ENCODE results near the gene ABCG1.
"Not testable (repeated sequence)": the region's sequence is repeated elsewhere in the genome, so short reads cannot be mapped to it uniquely, and the experiment has no call there.

The ABCG1 gene

DNA sequence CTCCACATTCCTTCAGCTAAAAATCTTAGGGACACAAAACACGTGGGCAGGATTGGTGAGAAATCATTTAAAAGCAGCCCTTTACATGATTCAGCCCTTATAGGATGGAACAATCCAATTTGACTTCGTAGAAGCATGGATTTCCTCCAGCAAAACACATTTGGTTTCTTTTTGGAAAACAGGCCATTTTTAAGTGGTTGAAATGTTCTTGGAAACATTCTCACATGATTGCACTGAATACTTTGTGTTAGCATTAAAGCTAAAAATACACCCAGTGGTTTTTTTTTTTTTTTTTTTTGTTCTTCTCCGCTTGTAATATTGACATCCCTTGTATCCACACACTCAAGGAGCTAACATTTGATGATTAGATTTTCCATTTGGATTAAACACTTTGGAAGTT lies 42.1 kb upstream of the ABCG1 start:
- no peak for TF ChIP-seq ZFX (IDR thresholded peaks at IDR 0.05; ENCODE audit: borderline replicate concordance)
- TF ChIP-seq, protein P1, sequence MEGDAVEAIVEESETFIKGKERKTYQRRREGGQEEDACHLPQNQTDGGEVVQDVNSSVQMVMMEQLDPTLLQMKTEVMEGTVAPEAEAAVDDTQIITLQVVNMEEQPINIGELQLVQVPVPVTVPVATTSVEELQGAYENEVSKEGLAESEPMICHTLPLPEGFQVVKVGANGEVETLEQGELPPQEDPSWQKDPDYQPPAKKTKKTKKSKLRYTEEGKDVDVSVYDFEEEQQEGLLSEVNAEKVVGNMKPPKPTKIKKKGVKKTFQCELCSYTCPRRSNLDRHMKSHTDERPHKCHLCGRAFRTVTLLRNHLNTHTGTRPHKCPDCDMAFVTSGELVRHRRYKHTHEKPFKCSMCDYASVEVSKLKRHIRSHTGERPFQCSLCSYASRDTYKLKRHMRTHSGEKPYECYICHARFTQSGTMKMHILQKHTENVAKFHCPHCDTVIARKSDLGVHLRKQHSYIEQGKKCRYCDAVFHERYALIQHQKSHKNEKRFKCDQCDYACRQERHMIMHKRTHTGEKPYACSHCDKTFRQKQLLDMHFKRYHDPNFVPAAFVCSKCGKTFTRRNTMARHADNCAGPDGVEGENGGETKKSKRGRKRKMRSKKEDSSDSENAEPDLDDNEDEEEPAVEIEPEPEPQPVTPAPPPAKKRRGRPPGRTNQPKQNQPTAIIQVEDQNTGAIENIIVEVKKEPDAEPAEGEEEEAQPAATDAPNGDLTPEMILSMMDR (IDR thresholded peaks at IDR 0.05), result no peak
- no peak overlapping the region for H3K27ac ChIP-seq

DNA sequence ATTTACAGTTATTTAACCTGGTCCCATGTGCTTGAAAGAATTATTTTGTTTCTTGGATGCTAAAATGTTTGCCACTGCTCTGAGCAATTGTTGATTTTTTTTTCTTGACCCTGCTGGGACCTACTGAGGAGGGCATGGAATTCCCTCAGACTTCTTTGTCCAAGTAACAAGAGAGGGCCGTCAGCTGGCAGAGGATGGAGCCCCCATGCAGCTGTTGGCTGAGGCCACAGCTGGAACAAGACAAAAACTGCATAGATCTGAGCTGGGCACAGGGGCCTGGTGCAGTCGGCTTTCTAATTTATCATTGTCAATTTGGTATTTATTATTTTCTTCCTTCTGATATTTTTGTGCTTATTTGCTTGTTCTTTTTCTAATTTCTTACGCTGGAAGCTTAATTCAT lies 39.6 kb upstream of the ABCG1 start:
- H3K27ac ChIP-seq, result no peak overlapping the region
- TF ChIP-seq, protein P1 (IDR thresholded peaks at IDR 0.05), result no peak

- H3K27ac ChIP-seq, result not testable (repeated sequence)
Measured at GRCh38 chr21:42180001-42180400, 38.9 kb upstream of the ABCG1 start.

DNA sequence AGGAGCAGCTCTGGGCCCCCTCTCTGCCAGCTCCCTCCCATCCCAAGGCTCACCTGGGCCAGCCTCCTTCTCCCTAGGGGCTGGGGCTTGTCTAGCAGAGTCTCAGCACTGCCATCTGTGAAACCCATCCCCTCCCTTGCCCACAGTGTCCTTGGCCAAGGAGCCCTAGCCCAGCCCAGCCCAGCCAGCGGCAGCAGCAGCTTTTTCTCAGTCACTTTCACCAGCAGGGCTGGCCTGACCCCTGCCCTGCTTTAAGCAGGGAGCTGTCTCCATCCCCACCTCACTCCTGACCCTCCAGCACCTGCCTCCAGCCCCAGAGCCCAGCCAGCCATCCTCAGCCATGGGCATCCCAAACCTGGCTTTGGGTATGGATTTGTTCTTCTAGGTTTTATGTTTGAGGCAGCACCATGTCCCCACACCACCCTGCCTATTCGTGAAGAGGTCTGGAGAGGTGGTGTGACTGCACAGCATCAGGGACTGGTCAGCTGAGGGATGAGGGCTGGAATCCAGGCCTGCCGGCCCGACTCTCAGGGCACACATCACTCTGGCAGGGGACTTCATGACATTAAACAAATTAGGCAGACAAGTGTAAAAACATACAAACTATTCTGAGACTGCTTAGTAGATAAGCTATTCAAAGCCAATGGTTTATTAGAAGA lies 36.1 kb upstream of the ABCG1 start:
- H3K27ac ChIP-seq, result no peak overlapping the region
- TF ChIP-seq, protein P1 (IDR thresholded peaks at IDR 0.05), result no peak
- no peak for TF ChIP-seq ZFX (IDR thresholded peaks at IDR 0.05; ENCODE audit: borderline replicate concordance)

GRCh38 chr21:42183374-42184266 lies 35.3 kb upstream of the ABCG1 start:
- H3K27ac ChIP-seq, result no peak overlapping the region
- TF ChIP-seq, protein P1 (IDR thresholded peaks at IDR 0.05), result no peak
- TF ChIP-seq ZFX (IDR thresholded peaks at IDR 0.05; ENCODE audit: borderline replicate concordance), result no peak

DNA sequence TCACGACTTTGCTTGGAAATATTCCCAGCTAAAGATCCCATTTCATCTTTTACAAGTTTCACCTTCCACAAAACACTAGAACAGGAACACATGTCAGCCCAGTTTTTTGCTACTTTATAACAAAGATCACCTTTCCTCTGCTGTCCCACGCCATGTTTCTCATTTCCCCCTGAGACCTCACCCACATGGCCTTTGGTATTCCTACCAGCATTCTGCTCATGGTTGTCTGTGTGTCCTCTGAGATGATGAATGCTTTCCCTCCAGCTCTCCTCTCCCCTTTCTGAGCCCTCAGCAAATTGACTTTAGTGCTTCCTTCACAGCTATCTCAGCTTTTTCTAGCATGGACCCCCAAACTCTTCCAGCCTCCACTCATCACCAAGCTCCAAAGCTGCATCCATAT lies 32.3 kb upstream of the ABCG1 start:
- H3K27ac ChIP-seq, result no peak overlapping the region

DNA sequence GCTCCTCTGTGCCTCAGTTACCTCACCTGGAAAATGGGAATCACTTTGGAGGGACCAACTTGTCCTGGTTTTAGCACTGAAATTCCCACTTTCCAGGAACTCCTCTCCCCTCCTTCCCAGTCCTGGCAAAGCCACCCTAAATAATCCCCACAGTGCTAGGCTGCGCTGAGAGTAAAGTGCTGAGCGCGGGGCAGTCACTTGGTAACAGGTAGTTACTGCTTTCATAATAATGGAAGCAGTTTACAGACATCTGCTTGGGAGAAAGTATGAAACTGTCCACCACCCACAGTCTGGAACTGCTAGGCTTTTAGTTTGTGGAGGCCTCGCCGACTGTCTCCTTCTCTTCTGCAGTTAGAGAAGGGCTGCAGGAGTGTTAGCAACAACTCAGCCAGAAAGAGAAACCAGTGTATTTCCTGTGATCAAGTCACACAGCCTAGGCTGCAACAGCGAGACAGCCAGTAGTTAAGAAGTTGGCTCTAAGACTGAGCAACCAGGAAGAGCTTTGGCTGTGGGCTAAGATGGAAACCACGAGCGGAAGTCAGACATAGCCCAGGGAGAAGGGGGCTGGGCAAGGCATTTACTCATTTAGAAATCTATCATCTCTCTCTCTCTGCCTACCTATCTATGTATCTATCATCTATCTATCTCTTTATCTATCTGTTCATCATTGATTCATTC lies 30.8 kb upstream of the ABCG1 start:
- TF ChIP-seq ZFX (IDR thresholded peaks at IDR 0.05; ENCODE audit: borderline replicate concordance), result no peak
- TF ChIP-seq, protein P1 (IDR thresholded peaks at IDR 0.05), result no peak
- no peak overlapping the region for H3K27ac ChIP-seq

More for the DNA sequence above, 32.3 kb upstream of the ABCG1 start:
- no peak for TF ChIP-seq ZFX (IDR thresholded peaks at IDR 0.05; ENCODE audit: borderline replicate concordance)
- TF ChIP-seq, protein P1 (IDR thresholded peaks at IDR 0.05), result no peak
